ENCODE measurements around the gene IFNL1. TPM values are rescaled to one million over a fixed set of nuclear protein-coding genes. Genes with fewer than 3 reads are reported as not detected.
"Not testable (repeated sequence)": the region's sequence is repeated elsewhere in the genome, so short reads cannot be mapped to it uniquely, and the experiment has no call there.

The IFNL1 gene
- total RNA-seq, 1 experiment from 2014 or later, result not detected

DNA sequence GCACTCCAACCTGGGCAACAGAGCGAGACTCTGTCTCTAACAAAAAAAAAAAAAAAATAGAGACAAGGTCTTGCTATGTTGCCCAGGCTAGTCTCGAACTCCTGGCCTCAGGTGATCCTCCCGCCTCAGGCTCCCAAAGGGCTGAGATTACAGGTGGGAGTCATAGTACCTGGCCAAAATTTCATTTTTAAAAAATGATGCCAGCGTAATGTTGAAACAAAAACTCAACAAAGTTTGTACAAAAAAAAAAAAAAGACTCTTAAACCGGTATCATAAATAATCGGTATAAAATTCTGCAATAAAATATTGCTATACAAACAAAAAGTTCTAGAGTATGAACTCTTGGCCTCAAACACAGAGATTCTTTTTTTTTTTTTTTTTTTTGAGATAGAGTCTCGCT lies 36.1 kb downstream of the IFNL1 start:
- Histone ChIP-seq H3K4me1 (peaks cover 10% of the 10 kb centered on the region), H3K4me3 (ENCODE audit: low read depth, low read length) (no peak overlapping the region), H3K27me3 (replicated peaks; ENCODE audit: control insufficient read depth, insufficient read depth, low read length) (no peaks in the 10 kb centered on the region), H3K9me3 (no peaks in the 10 kb centered on the region), H3K36me3 (ENCODE audit: control insufficient read depth, insufficient read depth, low read length) (no peaks in the 10 kb centered on the region)
- TF ChIP-seq, protein P1, sequence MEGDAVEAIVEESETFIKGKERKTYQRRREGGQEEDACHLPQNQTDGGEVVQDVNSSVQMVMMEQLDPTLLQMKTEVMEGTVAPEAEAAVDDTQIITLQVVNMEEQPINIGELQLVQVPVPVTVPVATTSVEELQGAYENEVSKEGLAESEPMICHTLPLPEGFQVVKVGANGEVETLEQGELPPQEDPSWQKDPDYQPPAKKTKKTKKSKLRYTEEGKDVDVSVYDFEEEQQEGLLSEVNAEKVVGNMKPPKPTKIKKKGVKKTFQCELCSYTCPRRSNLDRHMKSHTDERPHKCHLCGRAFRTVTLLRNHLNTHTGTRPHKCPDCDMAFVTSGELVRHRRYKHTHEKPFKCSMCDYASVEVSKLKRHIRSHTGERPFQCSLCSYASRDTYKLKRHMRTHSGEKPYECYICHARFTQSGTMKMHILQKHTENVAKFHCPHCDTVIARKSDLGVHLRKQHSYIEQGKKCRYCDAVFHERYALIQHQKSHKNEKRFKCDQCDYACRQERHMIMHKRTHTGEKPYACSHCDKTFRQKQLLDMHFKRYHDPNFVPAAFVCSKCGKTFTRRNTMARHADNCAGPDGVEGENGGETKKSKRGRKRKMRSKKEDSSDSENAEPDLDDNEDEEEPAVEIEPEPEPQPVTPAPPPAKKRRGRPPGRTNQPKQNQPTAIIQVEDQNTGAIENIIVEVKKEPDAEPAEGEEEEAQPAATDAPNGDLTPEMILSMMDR (IDR thresholded peaks at IDR 0.05; ENCODE audit: insufficient read depth in 1 of 2, low read depth in 1 of 2, low read length in 1 of 2, severe bottlenecking in 1 of 2, unreplicated experiment in 1 of 2), result no peak
- Mint-ChIP-seq H3K9me3 (ENCODE audit: unreplicated experiment) (no peaks in the 10 kb centered on the region), H3K36me3 (ENCODE audit: insufficient read depth, unreplicated experiment) (no peaks in the 10 kb centered on the region), H3K4me1 (ENCODE audit: low read depth, unreplicated experiment) (peaks cover 5% of the 10 kb centered on the region), H3K27ac (ENCODE audit: unreplicated experiment) (no peak overlapping the region), H3K4me3 (ENCODE audit: unreplicated experiment) (no peak overlapping the region), H3K27me3 (ENCODE audit: insufficient read depth, unreplicated experiment) (no peaks in the 10 kb centered on the region)
- no peak for DNase-seq
- ChIA-PET CTCF (interaction anchor here (1.0 kb wide), 1 partner anchor 145 kb away, joined by 3 read pairs; no protein-coding TSS in a partner anchor), POLR2A (no interaction called here)
- intact Hi-C loops (cut with micrococcal nuclease; ENCODE audit: unreplicated experiment), result no loop called here
- BruUV-seq (replicated peaks), result no TSS peak

DNA sequence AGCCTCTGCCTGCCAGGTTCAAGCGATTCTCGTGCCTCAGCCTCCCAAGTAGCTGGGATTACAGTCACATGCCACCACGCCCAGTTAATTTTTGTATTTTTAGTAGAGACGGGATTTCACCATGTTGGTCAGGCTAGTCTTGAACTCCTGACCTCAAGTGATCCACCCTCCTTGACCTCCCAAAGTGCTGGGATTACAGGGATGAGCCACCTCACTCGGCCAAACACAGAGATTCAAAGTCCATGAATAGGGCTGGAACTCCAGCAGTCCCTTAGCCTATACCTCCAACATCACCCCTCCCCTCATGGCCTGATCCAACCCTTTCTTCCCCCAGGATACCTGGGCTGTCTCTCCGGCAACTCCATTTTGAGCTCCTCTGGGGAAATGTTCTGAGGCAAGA lies 36.5 kb downstream of the IFNL1 start:
- H3K36me3 Mint-ChIP-seq (ENCODE audit: insufficient read depth, unreplicated experiment); POLR2A ChIA-PET; DNase-seq; intact Hi-C loops (cut with micrococcal nuclease; ENCODE audit: unreplicated experiment); H3K27me3 ChIP-seq (replicated peaks; ENCODE audit: control insufficient read depth, insufficient read depth, low read length); H3K36me3 ChIP-seq (ENCODE audit: control insufficient read depth, insufficient read depth, low read length); H3K9me3 ChIP-seq; H3K4me3 ChIP-seq (ENCODE audit: low read depth, low read length); CTCF ChIA-PET; H3K27ac Mint-ChIP-seq (ENCODE audit: unreplicated experiment); H3K27me3 Mint-ChIP-seq (ENCODE audit: insufficient read depth, unreplicated experiment); H3K4me1 Mint-ChIP-seq (ENCODE audit: low read depth, unreplicated experiment); H3K4me1 ChIP-seq; H3K9me3 Mint-ChIP-seq (ENCODE audit: unreplicated experiment); BruUV-seq (replicated peaks); H3K4me3 Mint-ChIP-seq (ENCODE audit: unreplicated experiment): not testable (repeated sequence)

DNA sequence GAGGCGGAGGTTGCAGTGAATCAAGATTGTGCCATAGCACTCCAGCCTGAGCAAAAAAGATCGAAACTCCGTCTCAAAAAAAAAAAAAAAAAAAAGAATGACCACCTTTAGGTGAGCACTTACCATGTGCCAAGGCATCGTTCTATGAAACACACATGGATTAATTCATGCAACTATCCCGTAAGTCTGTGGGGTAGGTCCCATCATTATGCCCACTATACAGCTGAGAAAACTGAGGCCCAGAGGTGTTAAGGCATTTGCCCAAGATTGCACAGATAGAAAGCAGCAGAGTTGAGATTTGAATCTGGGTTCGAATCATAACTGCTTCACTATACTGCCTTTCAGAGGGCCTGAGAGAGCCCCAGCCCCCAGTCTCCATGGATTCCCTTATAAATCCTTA lies 37.3 kb downstream of the IFNL1 start:
- Histone ChIP-seq H3K4me1 (peaks cover 3% of the 10 kb centered on the region), H3K9me3 (no peaks in the 10 kb centered on the region), H3K4me3 (ENCODE audit: low read depth, low read length) (no peak overlapping the region), H3K27me3 (replicated peaks; ENCODE audit: control insufficient read depth, insufficient read depth, low read length) (no peaks in the 10 kb centered on the region), H3K36me3 (ENCODE audit: control insufficient read depth, insufficient read depth, low read length) (no peaks in the 10 kb centered on the region)
- Mint-ChIP-seq H3K27me3 (ENCODE audit: insufficient read depth, unreplicated experiment) (no peaks in the 10 kb centered on the region), H3K4me3 (ENCODE audit: unreplicated experiment) (no peak overlapping the region), H3K36me3 (ENCODE audit: insufficient read depth, unreplicated experiment) (no peaks in the 10 kb centered on the region), H3K4me1 (ENCODE audit: low read depth, unreplicated experiment) (peaks cover 6% of the 10 kb centered on the region), H3K27ac (ENCODE audit: unreplicated experiment) (no peak overlapping the region), H3K9me3 (ENCODE audit: unreplicated experiment) (no peaks in the 10 kb centered on the region)
- DNase-seq, result no peak
- BruUV-seq (replicated peaks), result no TSS peak
- TF ChIP-seq, protein P1 (IDR thresholded peaks at IDR 0.05; ENCODE audit: insufficient read depth in 1 of 2, low read depth in 1 of 2, low read length in 1 of 2, severe bottlenecking in 1 of 2, unreplicated experiment in 1 of 2), result no peak
- CTCF ChIA-PET, result no interaction called here
- intact Hi-C loops (cut with micrococcal nuclease; ENCODE audit: unreplicated experiment), result no loop called here
- POLR2A ChIA-PET, result no interaction called here

DNA sequence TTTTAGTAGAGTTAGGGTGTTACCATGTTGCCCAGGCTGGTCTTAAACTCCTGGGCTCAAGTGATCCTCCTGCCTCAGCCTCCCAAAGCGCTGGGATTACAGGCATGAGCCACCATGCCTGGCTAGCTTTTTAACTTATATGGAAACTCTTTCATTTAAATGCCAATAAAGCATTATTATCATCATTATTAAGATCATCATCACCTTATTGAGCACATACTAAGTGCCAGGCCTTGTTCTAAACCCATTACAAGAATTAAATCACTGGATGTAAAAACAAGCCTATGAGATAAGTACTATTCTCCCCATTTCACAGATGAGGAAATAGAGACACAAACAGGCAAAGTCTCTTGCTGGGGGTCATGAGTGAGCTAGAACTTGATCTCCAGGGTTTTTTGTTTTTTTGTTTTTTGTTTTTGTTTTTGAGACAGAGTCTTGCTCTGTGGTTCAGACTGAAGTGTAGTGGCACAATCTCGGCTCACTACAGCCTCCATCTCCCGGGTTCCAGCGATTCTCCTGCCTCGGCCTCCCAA lies 38.3 kb downstream of the IFNL1 start:
- TF ChIP-seq, protein P1 (IDR thresholded peaks at IDR 0.05; ENCODE audit: insufficient read depth in 1 of 2, low read depth in 1 of 2, low read length in 1 of 2, severe bottlenecking in 1 of 2, unreplicated experiment in 1 of 2), result no peak
- CTCF ChIA-PET, result no interaction called here
- Histone ChIP-seq H3K4me1 (peaks cover 3% of the 10 kb centered on the region), H3K4me3 (ENCODE audit: low read depth, low read length) (no peak overlapping the region), H3K27me3 (replicated peaks; ENCODE audit: control insufficient read depth, insufficient read depth, low read length) (no peaks in the 10 kb centered on the region), H3K9me3 (no peaks in the 10 kb centered on the region), H3K36me3 (ENCODE audit: control insufficient read depth, insufficient read depth, low read length) (no peaks in the 10 kb centered on the region)
- H3K27ac Mint-ChIP-seq (ENCODE audit: unreplicated experiment), result no peak overlapping the region
- H3K4me3 Mint-ChIP-seq (ENCODE audit: unreplicated experiment), result no peak overlapping the region
- H3K4me1 Mint-ChIP-seq (ENCODE audit: low read depth, unreplicated experiment), result peaks cover 7% of the 10 kb centered on the region
- BruUV-seq (replicated peaks), result no TSS peak
- H3K27me3 Mint-ChIP-seq (ENCODE audit: insufficient read depth, unreplicated experiment), result no peaks in the 10 kb centered on the region
- intact Hi-C loops (cut with micrococcal nuclease; ENCODE audit: unreplicated experiment), result no loop called here
- H3K36me3 Mint-ChIP-seq (ENCODE audit: insufficient read depth, unreplicated experiment), result no peaks in the 10 kb centered on the region
- no peak for DNase-seq
- no peaks in the 10 kb centered on the region for H3K9me3 Mint-ChIP-seq (ENCODE audit: unreplicated experiment)
- POLR2A ChIA-PET, result no interaction called here

Data from Caco-2 (cell line).